Measurements from ENCODE around the gene MPDU1. TPM values are rescaled to one million over a fixed set of nuclear protein-coding genes. Genes with fewer than 3 reads are reported as not detected.

The MPDU1 gene
- total and polyA plus RNA-seq, 2 of the 13 experiments (the other 11 are each of a cell fraction or from before 2014, with no cell fraction given), result 112 to 167 TPM

DNA sequence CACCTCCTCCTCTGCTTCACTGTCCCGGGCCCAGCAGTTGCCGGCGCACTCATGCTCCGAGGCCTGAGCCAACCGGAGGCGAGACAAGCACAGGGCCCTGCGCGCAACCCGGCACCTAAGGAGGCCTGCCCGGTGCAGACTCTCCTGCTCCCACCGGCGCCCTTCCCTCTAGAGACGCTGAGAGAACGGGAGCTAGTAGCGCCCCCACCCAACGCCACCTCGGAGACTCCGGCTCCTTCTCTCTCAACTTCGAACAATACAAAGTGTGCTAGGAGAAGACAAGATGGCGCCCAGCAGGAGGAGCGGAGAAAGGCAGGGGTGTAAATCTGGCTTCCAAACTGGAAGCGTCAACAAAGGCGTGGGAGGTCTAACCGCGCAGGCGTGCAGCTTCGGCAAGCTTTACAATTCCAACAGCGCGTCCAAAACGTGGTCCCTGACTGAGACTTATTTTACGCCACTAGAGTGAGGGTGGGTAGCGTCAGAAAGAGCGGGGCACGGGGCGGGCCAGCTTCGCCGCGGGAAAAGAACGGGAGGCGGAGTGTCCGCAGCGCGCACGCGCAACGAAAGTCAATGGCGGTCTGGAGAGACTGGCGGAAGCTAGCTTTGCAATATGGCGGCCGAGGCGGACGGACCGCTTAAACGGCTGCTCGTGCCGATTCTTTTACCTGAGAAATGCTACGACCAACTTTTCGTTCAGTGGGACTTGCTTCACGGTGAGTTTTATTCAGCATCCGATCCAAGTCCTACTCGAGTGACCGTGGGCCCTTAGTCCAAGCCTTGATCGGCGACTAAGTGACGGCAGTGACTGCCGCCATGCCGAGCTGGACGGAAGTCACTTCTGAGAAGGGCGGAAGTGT, at the start of gene MPDU1 (continued):
- TF ChIP-seq ZNF292 (CRISPR knock-in tag; IDR thresholded peaks at IDR 0.05; ENCODE audit: borderline replicate concordance, low read depth) (peak; percentile 28; the same call in 1 of the 2 replicates), PHF8 (CRISPR knock-in tag; IDR thresholded peaks at IDR 0.05) (peak; percentile 93), ZNF546 (CRISPR knock-in tag; conservative IDR thresholded peaks at IDR 0.05) (no peak; the same call in 1 of the 2 replicates), ZBTB3 (CRISPR knock-in tag; IDR thresholded peaks at IDR 0.05; ENCODE audit: borderline replicate concordance, low read depth) (no peak), PRMT3 (CRISPR knock-in tag; IDR thresholded peaks at IDR 0.05; ENCODE audit: borderline replicate concordance, low read depth) (peak; percentile 50; the same call in 1 of the 2 replicates), SOX6 (IDR thresholded peaks at IDR 0.05) (no peak), SOX6 (CRISPR knock-in tag; IDR thresholded peaks at IDR 0.05) (peak; percentile 30; the same call in 1 of the 2 replicates), TEAD2 (CRISPR knock-in tag; IDR thresholded peaks at IDR 0.05) (no peak; the same call in 1 of the 2 replicates), SRY (CRISPR knock-in tag; IDR thresholded peaks at IDR 0.05) (no peak), HDAC6 (IDR thresholded peaks at IDR 0.05; ENCODE audit: low read depth, low read length) (no peak), RORA (CRISPR knock-in tag; IDR thresholded peaks at IDR 0.05) (no peak), ERF (CRISPR knock-in tag; IDR thresholded peaks at IDR 0.05) (peak; percentile 83), DNMT1 (CRISPR knock-in tag; IDR thresholded peaks at IDR 0.05) (no peak), HNF4A (CRISPR knock-in tag; IDR thresholded peaks at IDR 0.05) (0 out of 2 replicates have a peak, but pooled peaks have one; percentile 2), ZNF121 (CRISPR knock-in tag; IDR thresholded peaks at IDR 0.05) (no peak), MEIS2 (CRISPR knock-in tag; IDR thresholded peaks at IDR 0.05) (peak; percentile 67; the same call in 1 of the 2 replicates), ZNF101 (CRISPR knock-in tag; IDR thresholded peaks at IDR 0.05; ENCODE audit: borderline replicate concordance, low read depth) (no peak)
- TF ChIP-seq, protein P1, sequence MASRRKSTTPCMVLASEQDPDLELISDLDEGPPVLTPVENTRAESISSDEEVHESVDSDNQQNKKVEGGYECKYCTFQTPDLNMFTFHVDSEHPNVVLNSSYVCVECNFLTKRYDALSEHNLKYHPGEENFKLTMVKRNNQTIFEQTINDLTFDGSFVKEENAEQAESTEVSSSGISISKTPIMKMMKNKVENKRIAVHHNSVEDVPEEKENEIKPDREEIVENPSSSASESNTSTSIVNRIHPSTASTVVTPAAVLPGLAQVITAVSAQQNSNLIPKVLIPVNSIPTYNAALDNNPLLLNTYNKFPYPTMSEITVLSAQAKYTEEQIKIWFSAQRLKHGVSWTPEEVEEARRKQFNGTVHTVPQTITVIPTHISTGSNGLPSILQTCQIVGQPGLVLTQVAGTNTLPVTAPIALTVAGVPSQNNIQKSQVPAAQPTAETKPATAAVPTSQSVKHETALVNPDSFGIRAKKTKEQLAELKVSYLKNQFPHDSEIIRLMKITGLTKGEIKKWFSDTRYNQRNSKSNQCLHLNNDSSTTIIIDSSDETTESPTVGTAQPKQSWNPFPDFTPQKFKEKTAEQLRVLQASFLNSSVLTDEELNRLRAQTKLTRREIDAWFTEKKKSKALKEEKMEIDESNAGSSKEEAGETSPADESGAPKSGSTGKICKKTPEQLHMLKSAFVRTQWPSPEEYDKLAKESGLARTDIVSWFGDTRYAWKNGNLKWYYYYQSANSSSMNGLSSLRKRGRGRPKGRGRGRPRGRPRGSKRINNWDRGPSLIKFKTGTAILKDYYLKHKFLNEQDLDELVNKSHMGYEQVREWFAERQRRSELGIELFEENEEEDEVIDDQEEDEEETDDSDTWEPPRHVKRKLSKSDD (CRISPR knock-in tag; IDR thresholded peaks at IDR 0.05; ENCODE audit: low read depth), result peak; percentile 97
- TF ChIP-seq, protein P2, sequence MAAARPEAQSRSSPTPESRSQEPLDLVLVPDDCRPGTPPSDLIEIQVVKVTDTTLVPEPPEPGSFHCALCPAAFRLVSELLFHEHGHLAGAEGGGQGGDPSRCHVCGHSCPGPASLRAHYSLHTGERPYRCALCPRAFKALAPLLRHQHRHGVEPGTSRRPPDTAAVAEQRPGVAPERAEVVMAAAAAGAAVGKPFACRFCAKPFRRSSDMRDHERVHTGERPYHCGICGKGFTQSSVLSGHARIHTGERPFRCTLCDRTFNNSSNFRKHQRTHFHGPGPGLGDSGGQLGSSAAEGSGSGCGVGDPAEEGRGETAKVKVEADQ (CRISPR knock-in tag; IDR thresholded peaks at IDR 0.05; ENCODE audit: borderline replicate concordance), result 0 out of 2 replicates have a peak, but pooled peaks have one; percentile 42
- TF ChIP-seq, protein P3, sequence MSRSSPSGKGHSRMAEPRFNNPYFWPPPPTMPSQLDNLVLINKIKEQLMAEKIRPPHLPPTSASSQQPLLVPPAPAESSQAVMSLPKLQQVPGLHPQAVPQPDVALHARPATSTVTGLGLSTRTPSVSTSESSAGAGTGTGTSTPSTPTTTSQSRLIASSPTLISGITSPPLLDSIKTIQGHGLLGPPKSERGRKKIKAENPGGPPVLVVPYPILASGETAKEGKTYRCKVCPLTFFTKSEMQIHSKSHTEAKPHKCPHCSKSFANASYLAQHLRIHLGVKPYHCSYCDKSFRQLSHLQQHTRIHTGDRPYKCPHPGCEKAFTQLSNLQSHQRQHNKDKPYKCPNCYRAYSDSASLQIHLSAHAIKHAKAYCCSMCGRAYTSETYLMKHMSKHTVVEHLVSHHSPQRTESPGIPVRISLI (CRISPR knock-in tag; IDR thresholded peaks at IDR 0.05; ENCODE audit: borderline replicate concordance), result no peak
- TF ChIP-seq, protein P4, sequence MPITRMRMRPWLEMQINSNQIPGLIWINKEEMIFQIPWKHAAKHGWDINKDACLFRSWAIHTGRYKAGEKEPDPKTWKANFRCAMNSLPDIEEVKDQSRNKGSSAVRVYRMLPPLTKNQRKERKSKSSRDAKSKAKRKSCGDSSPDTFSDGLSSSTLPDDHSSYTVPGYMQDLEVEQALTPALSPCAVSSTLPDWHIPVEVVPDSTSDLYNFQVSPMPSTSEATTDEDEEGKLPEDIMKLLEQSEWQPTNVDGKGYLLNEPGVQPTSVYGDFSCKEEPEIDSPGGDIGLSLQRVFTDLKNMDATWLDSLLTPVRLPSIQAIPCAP (CRISPR knock-in tag; IDR thresholded peaks at IDR 0.05; ENCODE audit: low read depth), result no peak
- TF ChIP-seq, protein P5, sequence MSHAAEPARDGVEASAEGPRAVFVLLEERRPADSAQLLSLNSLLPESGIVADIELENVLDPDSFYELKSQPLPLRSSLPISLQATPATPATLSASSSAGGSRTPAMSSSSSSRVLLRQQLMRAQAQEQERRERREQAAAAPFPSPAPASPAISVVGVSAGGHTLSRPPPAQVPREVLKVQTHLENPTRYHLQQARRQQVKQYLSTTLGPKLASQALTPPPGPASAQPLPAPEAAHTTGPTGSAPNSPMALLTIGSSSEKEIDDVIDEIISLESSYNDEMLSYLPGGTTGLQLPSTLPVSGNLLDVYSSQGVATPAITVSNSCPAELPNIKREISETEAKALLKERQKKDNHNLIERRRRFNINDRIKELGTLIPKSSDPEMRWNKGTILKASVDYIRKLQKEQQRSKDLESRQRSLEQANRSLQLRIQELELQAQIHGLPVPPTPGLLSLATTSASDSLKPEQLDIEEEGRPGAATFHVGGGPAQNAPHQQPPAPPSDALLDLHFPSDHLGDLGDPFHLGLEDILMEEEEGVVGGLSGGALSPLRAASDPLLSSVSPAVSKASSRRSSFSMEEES (CRISPR knock-in tag; IDR thresholded peaks at IDR 0.05), result no peak

All from HepG2 (cell line).